Measurements from ENCODE around the gene RAB11B. TPM values are rescaled to one million over a fixed set of nuclear protein-coding genes. Genes with fewer than 3 reads are reported as not detected.

RAB11B gene
- total and polyA plus RNA-seq, 2 of the 13 experiments (the other 11 are each of a cell fraction or from before 2014, with no cell fraction given) = 6.0 to 28.4 TPM

DNA sequence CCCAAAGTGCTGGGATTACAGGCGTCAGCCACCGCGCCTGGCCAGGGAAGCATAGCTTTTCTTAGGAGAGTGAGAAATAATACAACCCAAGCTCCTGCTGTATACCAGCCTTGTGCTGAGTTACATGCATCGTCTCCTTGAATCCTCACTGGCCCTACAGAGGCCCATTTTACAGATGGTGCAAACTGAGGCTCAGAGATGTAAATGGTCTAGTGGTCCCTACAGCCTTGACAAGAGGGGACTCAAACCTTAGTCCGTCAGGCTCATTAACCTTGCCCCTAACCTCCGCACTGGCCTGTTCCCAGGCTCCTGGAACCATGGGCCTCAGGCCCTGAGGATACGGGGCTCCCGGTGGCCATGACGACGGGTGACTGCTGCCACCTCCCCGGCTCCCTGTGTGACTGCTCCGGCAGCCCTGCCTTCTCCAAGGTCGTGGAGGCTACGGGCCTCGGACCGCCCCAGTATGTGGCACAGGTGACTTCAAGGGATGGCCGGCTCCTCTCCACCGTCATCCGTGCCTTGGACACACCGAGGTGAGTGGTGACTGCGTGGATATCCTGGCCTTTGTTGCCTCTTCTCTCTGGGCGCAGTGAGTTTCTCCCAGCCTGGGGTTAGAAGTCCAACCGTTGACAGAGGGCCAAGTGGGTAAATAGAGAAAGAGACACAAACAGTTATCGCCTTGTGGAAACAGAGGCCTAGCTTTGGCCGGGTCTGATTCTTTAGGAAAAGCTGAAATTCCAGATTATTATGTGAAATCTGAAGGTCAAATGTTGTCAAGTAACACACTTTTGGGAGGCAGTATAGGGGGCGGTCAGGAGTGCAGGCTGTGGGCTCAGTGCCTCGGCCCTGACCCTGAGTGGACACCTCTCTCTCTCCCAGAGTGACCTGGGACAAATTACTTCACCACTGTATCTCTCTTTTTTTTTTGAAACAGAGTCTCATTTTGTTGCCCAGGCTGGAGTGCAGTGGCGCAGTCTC is 31.6 kb downstream of the RAB11B start (continued):
- TF ChIP-seq FOXP1 (IDR thresholded peaks at IDR 0.05) (no peak), FOXP1 (CRISPR knock-in tag; IDR thresholded peaks at IDR 0.05) (no peak; the same call in 1 of the 2 replicates), ARID5B (CRISPR knock-in tag; IDR thresholded peaks at IDR 0.05) (0 out of 2 replicates have a peak, but pooled peaks have one; percentile 38), ATF7 (IDR thresholded peaks at IDR 0.05) (no peak), ATF7 (CRISPR knock-in tag; IDR thresholded peaks at IDR 0.05) (no peak), ZNF678 (CRISPR knock-in tag; IDR thresholded peaks at IDR 0.05) (no peak), ZNF616 (CRISPR knock-in tag; IDR thresholded peaks at IDR 0.05; ENCODE audit: low read depth) (no peak), ZNF580 (CRISPR knock-in tag; IDR thresholded peaks at IDR 0.05; ENCODE audit: borderline replicate concordance, low read depth) (0 out of 2 replicates have a peak, but pooled peaks have one; percentile 29), ZNF878 (CRISPR knock-in tag; IDR thresholded peaks at IDR 0.05) (peak; percentile 50; the same call in 1 of the 2 replicates), ZNF7 (CRISPR knock-in tag; IDR thresholded peaks at IDR 0.05) (no peak), POLR2A (IDR thresholded peaks at IDR 0.05; ENCODE audit: insufficient read depth in 1 of 2, low read depth in 2 of 2, low read length in 2 of 2) (peak; percentile 23 to 47; a peak in 1 of 4 replicates), MEF2D (CRISPR knock-in tag; IDR thresholded peaks at IDR 0.05) (0 out of 2 replicates have a peak, but pooled peaks have one; percentile 29), ZNF282 (IDR thresholded peaks at IDR 0.05; ENCODE audit: partially characterized antibody) (no peak), PAX8 (CRISPR knock-in tag; IDR thresholded peaks at IDR 0.05; ENCODE audit: borderline replicate concordance) (no peak), ZNF546 (CRISPR knock-in tag; conservative IDR thresholded peaks at IDR 0.05) (no peak), ZNF777 (CRISPR knock-in tag; IDR thresholded peaks at IDR 0.05) (0 out of 2 replicates have a peak, but pooled peaks have one; percentile 34), ETS1 (CRISPR knock-in tag; IDR thresholded peaks at IDR 0.05) (no peak), ZBTB3 (CRISPR knock-in tag; IDR thresholded peaks at IDR 0.05; ENCODE audit: borderline replicate concordance, low read depth) (0 out of 2 replicates have a peak, but pooled peaks have one; percentile 23), ZNF772 (CRISPR knock-in tag; IDR thresholded peaks at IDR 0.05) (no peak), ZNF503 (CRISPR knock-in tag; IDR thresholded peaks at IDR 0.05) (peak; percentile 49; the same call in 1 of the 2 replicates), STAT5B (CRISPR knock-in tag; IDR thresholded peaks at IDR 0.05) (no peak)
